Measurements from ENCODE around the gene TSC1. TPM values are rescaled to one million over a fixed set of nuclear protein-coding genes. Genes with fewer than 3 reads are reported as not detected.

The TSC1 gene
- total and polyA plus RNA-seq, 4 donors: 43.6 to 48.8 (median 47.3) TPM

GRCh38 chr9:132914924-132915323, 29.5 kb downstream of the TSC1 start:
- H3K4me1 ChIP-seq (ENCODE audit: control insufficient read depth, insufficient read depth, low read length): no peaks in the 10 kb centered on the region
- no peaks in the 10 kb centered on the region for H3K9me3 ChIP-seq (ENCODE audit: control insufficient read depth, insufficient read depth, low read length)
- no peak overlapping the region for H3K27ac ChIP-seq (ENCODE audit: low read depth, low read length)
- no peak for DNase-seq (ENCODE audit: low read depth in 4 of 6, low spot score in 6 of 6)
- H3K4me3 ChIP-seq (ENCODE audit: low read depth, low read length): no peak overlapping the region
- WGBS (ENCODE audit: insufficient coverage): 93% methylated on average over 4 of the region's 6 CpGs
- H3K27me3 ChIP-seq (ENCODE audit: control insufficient read depth, insufficient read depth, low read length): no peaks in the 10 kb centered on the region
- H3K36me3 ChIP-seq (ENCODE audit: control insufficient read depth, insufficient read depth, low read length): peaks cover 39% of the 10 kb centered on the region

GRCh38 chr9:132912131-132912530, 32.3 kb downstream of the TSC1 start:
- Histone ChIP-seq H3K4me3 (ENCODE audit: low read depth, low read length) (no peak overlapping the region), H3K9me3 (ENCODE audit: control insufficient read depth, insufficient read depth, low read length) (no peaks in the 10 kb centered on the region), H3K36me3 (ENCODE audit: control insufficient read depth, insufficient read depth, low read length) (peaks cover 47% of the 10 kb centered on the region), H3K27me3 (ENCODE audit: control insufficient read depth, insufficient read depth, low read length) (no peaks in the 10 kb centered on the region), H3K27ac (ENCODE audit: low read depth, low read length) (no peak overlapping the region), H3K4me1 (ENCODE audit: control insufficient read depth, insufficient read depth, low read length) (no peaks in the 10 kb centered on the region)
- WGBS (ENCODE audit: insufficient coverage): no CpG with 5 or more reads among the region's 4 CpGs
- DNase-seq (ENCODE audit: low read depth in 4 of 6, low spot score in 6 of 6): no peak

DNA sequence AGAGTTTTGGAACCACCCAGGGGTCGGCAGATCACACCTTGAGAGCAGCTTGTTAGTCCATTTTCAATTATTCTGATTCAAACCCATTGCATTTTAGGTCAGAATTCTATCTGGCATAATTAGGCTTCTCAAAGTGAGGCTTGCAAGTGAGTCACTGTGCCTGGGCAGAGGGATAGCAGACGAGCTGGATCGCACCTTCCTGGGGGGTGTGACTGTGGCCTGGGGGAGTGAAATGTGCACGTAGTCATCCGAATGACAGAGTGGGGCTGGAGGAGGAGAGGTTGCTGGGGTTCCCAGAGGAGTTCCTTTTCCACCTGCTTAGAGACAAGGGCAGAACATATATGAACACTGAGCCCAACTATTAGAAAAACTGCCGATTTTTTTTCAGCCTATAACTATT, 34.0 kb downstream of the TSC1 start:
- WGBS (ENCODE audit: insufficient coverage): 94% methylated on average over 2 of the region's 6 CpGs
- Histone ChIP-seq H3K27me3 (ENCODE audit: control insufficient read depth, insufficient read depth, low read length) (no peaks in the 10 kb centered on the region), H3K9me3 (ENCODE audit: control insufficient read depth, insufficient read depth, low read length) (no peaks in the 10 kb centered on the region), H3K4me3 (ENCODE audit: low read depth, low read length) (no peak overlapping the region), H3K27ac (ENCODE audit: low read depth, low read length) (no peak overlapping the region), H3K36me3 (ENCODE audit: control insufficient read depth, insufficient read depth, low read length) (peaks cover 58% of the 10 kb centered on the region), H3K4me1 (ENCODE audit: control insufficient read depth, insufficient read depth, low read length) (no peaks in the 10 kb centered on the region)
- no peak for DNase-seq (ENCODE audit: low read depth in 4 of 6, low spot score in 6 of 6)

- H3K27ac ChIP-seq (ENCODE audit: low read depth, low read length): no peak overlapping the region
- H3K4me3 ChIP-seq (ENCODE audit: low read depth, low read length): no peak overlapping the region
- no CpG with 5 or more reads among the region's 2 CpGs for WGBS (ENCODE audit: insufficient coverage)
- no peak for DNase-seq (ENCODE audit: low read depth in 4 of 6, low spot score in 6 of 6)
- no peaks in the 10 kb centered on the region for H3K4me1 ChIP-seq (ENCODE audit: control insufficient read depth, insufficient read depth, low read length)
- no peaks in the 10 kb centered on the region for H3K27me3 ChIP-seq (ENCODE audit: control insufficient read depth, insufficient read depth, low read length)
- peaks cover 51% of the 10 kb centered on the region for H3K36me3 ChIP-seq (ENCODE audit: control insufficient read depth, insufficient read depth, low read length)
- no peaks in the 10 kb centered on the region for H3K9me3 ChIP-seq (ENCODE audit: control insufficient read depth, insufficient read depth, low read length)
These were observed 35.1 kb downstream of the TSC1 start for GRCh38 chr9:132909311-132909710.

DNA sequence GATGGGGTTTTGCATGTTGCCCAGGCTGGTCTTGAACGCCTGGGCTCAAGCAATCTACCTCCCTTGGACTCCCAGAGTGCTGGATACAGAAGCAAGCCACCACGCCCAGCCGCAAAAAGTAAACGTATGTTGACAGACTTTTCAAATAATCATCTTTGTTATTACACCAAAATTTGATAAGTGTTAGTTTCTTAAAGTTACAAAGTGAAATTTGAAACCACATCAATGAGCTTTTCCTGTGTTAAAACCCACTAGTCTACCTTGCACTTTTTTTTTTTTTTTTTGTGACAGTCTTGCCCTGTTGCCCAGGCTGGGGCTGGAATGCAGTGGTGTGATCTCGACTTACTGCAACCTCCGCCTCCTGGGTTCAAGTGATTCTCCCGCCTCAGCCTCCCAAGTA, 35.8 kb downstream of the TSC1 start:
- no peaks in the 10 kb centered on the region for H3K9me3 ChIP-seq (ENCODE audit: control insufficient read depth, insufficient read depth, low read length)
- H3K4me3 ChIP-seq (ENCODE audit: low read depth, low read length): no peak overlapping the region
- H3K27me3 ChIP-seq (ENCODE audit: control insufficient read depth, insufficient read depth, low read length): no peaks in the 10 kb centered on the region
- no peak overlapping the region for H3K27ac ChIP-seq (ENCODE audit: low read depth, low read length)
- 94% methylated on average over 3 of the region's 7 CpGs for WGBS (ENCODE audit: insufficient coverage)
- H3K36me3 ChIP-seq (ENCODE audit: control insufficient read depth, insufficient read depth, low read length): peaks cover 56% of the 10 kb centered on the region
- H3K4me1 ChIP-seq (ENCODE audit: control insufficient read depth, insufficient read depth, low read length): no peaks in the 10 kb centered on the region
- no peak for DNase-seq (ENCODE audit: low read depth in 4 of 6, low spot score in 6 of 6)

- no peaks in the 10 kb centered on the region for H3K27me3 ChIP-seq (ENCODE audit: control insufficient read depth, insufficient read depth, low read length)
- H3K36me3 ChIP-seq (ENCODE audit: control insufficient read depth, insufficient read depth, low read length): peaks cover 56% of the 10 kb centered on the region
- no peaks in the 10 kb centered on the region for H3K9me3 ChIP-seq (ENCODE audit: control insufficient read depth, insufficient read depth, low read length)
- no peak overlapping the region for H3K4me3 ChIP-seq (ENCODE audit: low read depth, low read length)
- H3K27ac ChIP-seq (ENCODE audit: low read depth, low read length): no peak overlapping the region
- DNase-seq (ENCODE audit: low read depth in 4 of 6, low spot score in 6 of 6): no peak
- no peaks in the 10 kb centered on the region for H3K4me1 ChIP-seq (ENCODE audit: control insufficient read depth, insufficient read depth, low read length)
- WGBS (ENCODE audit: insufficient coverage): 91% methylated on average over 12 of the region's 12 CpGs
These were observed 38.7 kb downstream of the TSC1 start for GRCh38 chr9:132905726-132906125.

GRCh38 chr9:132903574-132904492, 40.6 kb downstream of the TSC1 start:
- H3K27ac ChIP-seq (ENCODE audit: low read depth, low read length): no peak overlapping the region
- 64% methylated on average over 8 of the region's 13 CpGs for WGBS (ENCODE audit: insufficient coverage)

GRCh38 chr9:132901858-132902831, 42.3 kb downstream of the TSC1 start:
- Histone ChIP-seq H3K4me3 (ENCODE audit: low read depth, low read length) (no peak overlapping the region), H3K36me3 (ENCODE audit: control insufficient read depth, insufficient read depth, low read length) (peaks cover 52% of the 10 kb centered on the region), H3K27ac (ENCODE audit: low read depth, low read length) (no peak overlapping the region), H3K9me3 (ENCODE audit: control insufficient read depth, insufficient read depth, low read length) (no peaks in the 10 kb centered on the region), H3K4me1 (ENCODE audit: control insufficient read depth, insufficient read depth, low read length) (peaks cover under 1% of the 10 kb centered on the region), H3K27me3 (ENCODE audit: control insufficient read depth, insufficient read depth, low read length) (no peaks in the 10 kb centered on the region)
- 31% methylated on average over 8 of the region's 11 CpGs for WGBS (ENCODE audit: insufficient coverage)
- peak; percentile 61 to 96 (median 84) for DNase-seq (ENCODE audit: low read depth in 4 of 6, low spot score in 6 of 6)

More at GRCh38 chr9:132903574-132904492, 40.6 kb downstream of the TSC1 start:
- Histone ChIP-seq H3K4me3 (ENCODE audit: low read depth, low read length) (no peak overlapping the region), H3K9me3 (ENCODE audit: control insufficient read depth, insufficient read depth, low read length) (no peaks in the 10 kb centered on the region), H3K36me3 (ENCODE audit: control insufficient read depth, insufficient read depth, low read length) (peaks cover 58% of the 10 kb centered on the region), H3K4me1 (ENCODE audit: control insufficient read depth, insufficient read depth, low read length) (no peaks in the 10 kb centered on the region), H3K27me3 (ENCODE audit: control insufficient read depth, insufficient read depth, low read length) (no peaks in the 10 kb centered on the region)
- DNase-seq (ENCODE audit: low read depth in 4 of 6, low spot score in 6 of 6): no peak

GRCh38 chr9:132898051-132898450, 46.4 kb downstream of the TSC1 start:
- Histone ChIP-seq H3K27me3 (ENCODE audit: control insufficient read depth, insufficient read depth, low read length) (no peaks in the 10 kb centered on the region), H3K4me3 (ENCODE audit: low read depth, low read length) (no peak overlapping the region), H3K36me3 (ENCODE audit: control insufficient read depth, insufficient read depth, low read length) (peaks cover 54% of the 10 kb centered on the region), H3K27ac (ENCODE audit: low read depth, low read length) (no peak overlapping the region), H3K4me1 (ENCODE audit: control insufficient read depth, insufficient read depth, low read length) (peaks cover 9% of the 10 kb centered on the region), H3K9me3 (ENCODE audit: control insufficient read depth, insufficient read depth, low read length) (no peaks in the 10 kb centered on the region)
- DNase-seq (ENCODE audit: low read depth in 4 of 6, low spot score in 6 of 6): peak in 1 of 6 donors; percentile 56
- WGBS (ENCODE audit: insufficient coverage): 76% methylated on average over 5 of the region's 7 CpGs

All from spinal cord (tissue), 10 donors.